HG03558 (cell line): ENCODE measurements around the gene HNRNPA2B1.
"Not testable (repeated sequence)": the region's sequence is repeated elsewhere in the genome, so short reads cannot be mapped to it uniquely, and the experiment has no call there.

Experiments used
- ATAC-seq: cut with Tn5 transposase; IDR thresholded peaks from one replicate; pipeline ENCODE4 v1.9.1; 2021; ENCODE audit warnings: moderate number of reproducible peaks; ENCODE audit not compliant: unreplicated experiment; ENCODE audit errors: extremely low read depth

Gene HNRNPA2B1

GRCh38 chr7:26186364-26187311, 13.9 kb downstream of the HNRNPA2B1 start:
- no peak for ATAC-seq

GRCh38 chr7:26185844-26186180, 14.7 kb downstream of the HNRNPA2B1 start:
- ATAC-seq = no peak

- no peak for ATAC-seq
These were observed 15.3 kb downstream of the HNRNPA2B1 start for GRCh38 chr7:26185131-26185843.

- ATAC-seq = not testable (repeated sequence)
These were observed 16.1 kb downstream of the HNRNPA2B1 start for GRCh38 chr7:26184281-26185101.

- no peak for ATAC-seq
These were observed 16.8 kb downstream of the HNRNPA2B1 start for GRCh38 chr7:26183545-26184280.

- ATAC-seq = no peak
These were observed 17.8 kb downstream of the HNRNPA2B1 start for GRCh38 chr7:26182706-26183105.

GRCh38 chr7:26182283-26182682, 18.3 kb downstream of the HNRNPA2B1 start:
- no peak for ATAC-seq

- no peak for ATAC-seq
These were observed 18.9 kb downstream of the HNRNPA2B1 start for GRCh38 chr7:26181474-26182227.

- no peak for ATAC-seq
These were observed 19.8 kb downstream of the HNRNPA2B1 start for GRCh38 chr7:26180792-26181198.

GRCh38 chr7:26179826-26180497, 20.6 kb downstream of the HNRNPA2B1 start:
- no peak for ATAC-seq

- no peak for ATAC-seq
These were observed 21.1 kb downstream of the HNRNPA2B1 start for GRCh38 chr7:26179422-26179821.

GRCh38 chr7:26178272-26178960, 22.1 kb downstream of the HNRNPA2B1 start:
- ATAC-seq = no peak

- ATAC-seq = not testable (repeated sequence)
These were observed 23.3 kb downstream of the HNRNPA2B1 start for GRCh38 chr7:26177269-26177668.

GRCh38 chr7:26176696-26177095, 23.9 kb downstream of the HNRNPA2B1 start:
- ATAC-seq = not testable (repeated sequence)

- not testable (repeated sequence) for ATAC-seq
These were observed 24.6 kb downstream of the HNRNPA2B1 start for GRCh38 chr7:26175903-26176302.

GRCh38 chr7:26172048-26172447, 28.5 kb downstream of the HNRNPA2B1 start:
- no peak for ATAC-seq

GRCh38 chr7:26171601-26172000, 28.9 kb downstream of the HNRNPA2B1 start:
- ATAC-seq = no peak

- ATAC-seq = no peak
These were observed 29.9 kb downstream of the HNRNPA2B1 start for GRCh38 chr7:26170663-26171062.
